Retinal pigment epithelial cell (primary cell): Measurements from ENCODE around the gene UGT1A10.

Experiments used
- DNase-seq: peaks from one replicate; pipeline ENCODE4 v3.0.0-alpha.2; 2010; ENCODE audit warnings: low read depth
- H3K4me3 ChIP-seq: 2 replicates; pipeline ENCODE4 v1.5.1; 2011; ENCODE audit warnings: mild to moderate bottlenecking, low read length, control low read depth, moderate library complexity
- TF ChIP-seq, protein P1 (sequence below): conservative IDR thresholded peaks from 2 replicates; pipeline ENCODE4 v1.5.1; 2011; ENCODE audit warnings: low read depth, low read length, control low read depth, inconsistent platforms

The UGT1A10 gene

DNA sequence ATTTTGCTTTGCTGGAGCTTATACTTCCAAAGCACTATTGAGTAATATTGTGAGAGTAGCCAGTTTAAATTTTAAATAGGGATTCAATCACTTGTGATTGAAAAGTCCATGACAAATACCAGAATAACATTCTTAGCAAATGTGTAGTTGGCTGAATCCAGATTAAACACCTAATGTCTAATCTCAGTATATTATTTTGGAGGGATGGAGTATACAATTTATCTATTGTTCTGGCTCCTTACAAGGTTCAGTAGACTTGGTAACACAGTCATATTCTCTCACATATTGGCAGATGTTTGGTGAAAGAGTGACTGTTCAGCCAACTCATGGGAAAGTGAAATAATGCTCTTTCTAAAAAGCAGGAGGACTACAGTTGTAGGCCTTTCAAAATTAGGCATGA, 37.6 kb downstream of the UGT1A10 start:
- H3K4me3 ChIP-seq: no peak overlapping the region
- DNase-seq: no peak
- TF ChIP-seq, protein P1, sequence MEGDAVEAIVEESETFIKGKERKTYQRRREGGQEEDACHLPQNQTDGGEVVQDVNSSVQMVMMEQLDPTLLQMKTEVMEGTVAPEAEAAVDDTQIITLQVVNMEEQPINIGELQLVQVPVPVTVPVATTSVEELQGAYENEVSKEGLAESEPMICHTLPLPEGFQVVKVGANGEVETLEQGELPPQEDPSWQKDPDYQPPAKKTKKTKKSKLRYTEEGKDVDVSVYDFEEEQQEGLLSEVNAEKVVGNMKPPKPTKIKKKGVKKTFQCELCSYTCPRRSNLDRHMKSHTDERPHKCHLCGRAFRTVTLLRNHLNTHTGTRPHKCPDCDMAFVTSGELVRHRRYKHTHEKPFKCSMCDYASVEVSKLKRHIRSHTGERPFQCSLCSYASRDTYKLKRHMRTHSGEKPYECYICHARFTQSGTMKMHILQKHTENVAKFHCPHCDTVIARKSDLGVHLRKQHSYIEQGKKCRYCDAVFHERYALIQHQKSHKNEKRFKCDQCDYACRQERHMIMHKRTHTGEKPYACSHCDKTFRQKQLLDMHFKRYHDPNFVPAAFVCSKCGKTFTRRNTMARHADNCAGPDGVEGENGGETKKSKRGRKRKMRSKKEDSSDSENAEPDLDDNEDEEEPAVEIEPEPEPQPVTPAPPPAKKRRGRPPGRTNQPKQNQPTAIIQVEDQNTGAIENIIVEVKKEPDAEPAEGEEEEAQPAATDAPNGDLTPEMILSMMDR: no peak

GRCh38 chr2:233674314-233674713, 38.1 kb downstream of the UGT1A10 start:
- no peak for DNase-seq
- TF ChIP-seq, protein P1: no peak
- no peak overlapping the region for H3K4me3 ChIP-seq

GRCh38 chr2:233674995-233675394, 38.7 kb downstream of the UGT1A10 start:
- TF ChIP-seq, protein P1: no peak
- no peak overlapping the region for H3K4me3 ChIP-seq
- DNase-seq: no peak

DNA sequence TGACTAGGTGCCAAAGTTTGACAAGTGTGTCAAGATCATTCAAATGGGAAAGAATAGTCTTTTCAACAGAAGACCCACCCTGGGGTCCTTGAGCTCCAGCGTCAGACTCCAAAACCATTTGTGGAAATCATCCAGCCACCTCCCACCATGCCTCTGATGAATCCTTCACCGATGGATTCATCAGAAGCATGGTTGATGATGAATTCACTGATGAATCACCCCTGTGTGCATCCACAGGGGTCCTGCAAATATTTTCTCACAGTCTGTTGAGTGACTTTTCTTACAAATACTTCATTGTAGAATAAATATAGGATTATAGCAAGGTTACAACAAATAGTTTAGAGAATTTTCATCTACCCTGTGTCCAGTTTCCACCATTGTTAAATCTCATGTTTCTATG, 39.8 kb downstream of the UGT1A10 start:
- no peak overlapping the region for H3K4me3 ChIP-seq
- no peak for DNase-seq
- TF ChIP-seq, protein P1: no peak

GRCh38 chr2:233679196-233679595, 42.9 kb downstream of the UGT1A10 start:
- DNase-seq: no peak
- TF ChIP-seq, protein P1: no peak

GRCh38 chr2:233680361-233681045, 44.3 kb downstream of the UGT1A10 start:
- H3K4me3 ChIP-seq: no peak overlapping the region
- TF ChIP-seq, protein P1: no peak
- DNase-seq: no peak

More at GRCh38 chr2:233679196-233679595, 42.9 kb downstream of the UGT1A10 start:
- no peak overlapping the region for H3K4me3 ChIP-seq

DNA sequence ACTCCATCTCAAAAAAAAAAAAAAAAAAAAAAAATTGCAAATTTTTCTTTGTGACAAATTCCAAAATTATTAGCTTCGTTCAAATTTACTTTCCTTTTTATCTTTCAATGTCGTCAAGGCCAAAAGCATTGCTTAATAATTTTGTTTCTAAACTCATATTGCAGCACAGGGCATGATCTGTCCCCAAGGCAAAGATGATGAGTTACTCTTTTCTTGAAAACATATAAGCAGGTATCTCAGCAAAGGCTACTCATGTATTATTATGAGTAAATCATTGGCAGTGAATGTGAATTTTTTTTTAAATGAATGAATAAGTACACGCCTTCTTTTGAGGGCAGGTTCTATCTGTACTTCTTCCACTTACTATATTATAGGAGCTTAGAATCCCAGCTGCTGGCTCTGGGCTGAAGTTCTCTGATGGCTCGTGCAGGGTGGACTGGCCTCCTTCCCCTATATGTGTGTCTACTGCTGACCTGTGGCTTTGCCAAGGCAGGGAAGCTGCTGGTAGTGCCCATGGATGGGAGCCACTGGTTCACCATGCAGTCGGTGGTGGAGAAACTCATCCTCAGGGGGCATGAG, 45.4 kb downstream of the UGT1A10 start, which contains the start of gene UGT1A7:
TSS of gene UGT1A7 (plus strand) at position 381 of the 579 bp plus-strand sequence. CDS start at position 418, 37 bp downstream.
- TF ChIP-seq, protein P1: no peak
- DNase-seq: no peak
- H3K4me3 ChIP-seq: no peak within 1 kb of the TSS
